GM06990 (cell line): ENCODE results near the gene SARS1.

Source experiments
- DNase-seq: peaks from one replicate; pipeline ENCODE4 v3.0.0-alpha.2; 2011; ENCODE audit not compliant: insufficient read length; ENCODE audit errors: extremely low read depth
- H3K27me3 ChIP-seq: replicated peaks from 2 replicates; pipeline ENCODE4 v1.6.0; 2011; ENCODE audit warnings: low read length; ENCODE audit not compliant: control insufficient read depth, insufficient read depth
- H3K36me3 ChIP-seq: 2 replicates; pipeline ENCODE4 v1.5.1; 2011; ENCODE audit warnings: low read length; ENCODE audit not compliant: control insufficient read depth, insufficient read depth
- H3K4me3 ChIP-seq: replicated peaks from 2 replicates; pipeline ENCODE4 v1.5.1; 2011; ENCODE audit warnings: low read depth, mild to moderate bottlenecking, control low read depth, low read length
- CTCF ChIP-seq: IDR thresholded peaks from 2 replicates; pipeline ENCODE4 v1.5.1; 2011; ENCODE audit warnings: low read length, control low read depth, mild to moderate bottlenecking, inconsistent platforms; ENCODE audit not compliant: insufficient read depth, poor library complexity, severe bottlenecking

Gene SARS1

DNA sequence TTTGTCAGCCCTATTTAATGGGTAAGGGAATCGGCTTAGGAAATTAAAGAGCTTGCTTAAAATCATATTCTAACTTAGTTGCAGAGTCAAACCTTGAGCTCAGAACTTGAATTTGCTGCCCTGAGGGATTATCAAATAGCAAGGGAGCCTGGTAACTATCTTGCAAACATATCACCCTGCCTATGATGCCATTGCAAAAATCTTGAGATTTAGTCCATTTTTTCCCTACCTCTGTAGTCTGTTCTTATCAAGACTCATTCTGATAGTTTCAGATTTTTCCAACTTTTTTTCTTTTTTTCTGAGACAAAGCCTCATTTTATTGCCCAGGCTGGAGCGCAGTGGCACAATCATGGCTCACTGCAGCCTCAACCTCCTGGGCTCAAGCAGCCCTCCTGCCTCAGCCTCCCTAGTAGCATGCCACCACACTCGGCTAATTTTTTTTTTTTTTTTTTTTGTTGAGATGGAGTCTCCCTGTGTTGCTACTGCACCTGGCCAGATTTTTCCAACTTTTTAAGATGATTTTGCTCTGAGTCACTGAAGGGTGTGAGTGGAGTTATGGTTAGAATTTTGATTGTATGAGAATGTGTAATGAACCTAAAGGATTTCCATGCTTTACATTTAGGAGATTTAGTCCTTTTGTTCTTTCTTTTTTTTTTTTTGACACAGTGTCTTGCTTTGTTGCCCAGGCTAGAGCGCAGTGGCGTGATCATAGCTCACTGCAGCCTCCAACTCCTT is 12.2 kb downstream of the SARS1 start:
- Histone ChIP-seq H3K27me3 (no peaks in the 10 kb centered on the region), H3K36me3 (peaks cover 14% of the 10 kb centered on the region), H3K4me3 (no peak overlapping the region)
- TF ChIP-seq CTCF = no peak
- DNase-seq = no peak

- TF ChIP-seq CTCF = no peak
- Histone ChIP-seq H3K27me3 (no peaks in the 10 kb centered on the region), H3K36me3 (peaks cover 22% of the 10 kb centered on the region), H3K4me3 (no peak overlapping the region)
- no peak for DNase-seq
Observed at GRCh38 chr1:109228167-109228566, 14.4 kb downstream of the SARS1 start.

- H3K36me3 ChIP-seq = peaks cover 20% of the 10 kb centered on the region
- no peak overlapping the region for H3K4me3 ChIP-seq
- no peak for TF ChIP-seq CTCF
- DNase-seq = no peak
- H3K27me3 ChIP-seq = no peaks in the 10 kb centered on the region
Observed at GRCh38 chr1:109229531-109230127, 15.9 kb downstream of the SARS1 start.

GRCh38 chr1:109231066-109231465 is 17.3 kb downstream of the SARS1 start:
- Histone ChIP-seq H3K27me3 (no peaks in the 10 kb centered on the region), H3K4me3 (no peak overlapping the region), H3K36me3 (peaks cover 29% of the 10 kb centered on the region)
- DNase-seq = no peak
- TF ChIP-seq CTCF = no peak

GRCh38 chr1:109235137-109235536 is 21.4 kb downstream of the SARS1 start:
- peaks cover 38% of the 10 kb centered on the region for H3K36me3 ChIP-seq
- no peak for TF ChIP-seq CTCF
- DNase-seq = no peak
- H3K4me3 ChIP-seq = no peak overlapping the region
- no peaks in the 10 kb centered on the region for H3K27me3 ChIP-seq

DNA sequence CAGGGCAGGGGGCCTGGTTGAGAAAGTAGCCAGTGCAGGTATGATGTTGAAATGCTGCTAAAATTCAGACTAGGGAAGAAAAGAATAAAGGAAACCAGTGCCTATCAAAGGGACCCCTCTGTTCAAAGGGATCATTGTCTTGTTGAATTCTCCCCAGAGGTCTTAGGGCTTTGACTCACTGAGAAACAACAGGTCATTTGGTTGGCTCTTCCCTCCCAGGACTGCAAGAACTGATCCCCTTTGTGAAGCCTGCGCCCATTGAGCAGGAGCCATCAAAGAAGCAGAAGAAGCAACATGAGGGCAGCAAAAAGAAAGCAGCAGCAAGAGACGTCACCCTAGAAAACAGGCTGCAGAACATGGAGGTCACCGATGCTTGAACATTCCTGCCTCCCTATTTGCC is 23.8 kb downstream of the SARS1 start:
- Histone ChIP-seq H3K36me3 (peaks cover 28% of the 10 kb centered on the region), H3K4me3 (no peak overlapping the region), H3K27me3 (no peaks in the 10 kb centered on the region)
- DNase-seq = no peak
- TF ChIP-seq CTCF = no peak
